HG02759 (cell line): ENCODE measurements around the gene SCARF1.
A peak's percentile ranks its signal among the peaks of the same experiment; 100 is the strongest.

Experiments used
- ATAC-seq: cut with Tn5 transposase; IDR thresholded peaks from one replicate; pipeline ENCODE4 v1.9.1; 2021; ENCODE audit warnings: mild to moderate bottlenecking, moderate library complexity; ENCODE audit not compliant: unreplicated experiment

The SCARF1 gene

GRCh38 chr17:1648963-1649843, 3.7 kb upstream of the SCARF1 start:
- peak; percentile 63 for ATAC-seq

GRCh38 chr17:1648173-1648962, 2.8 kb upstream of the SCARF1 start:
- ATAC-seq, result peak; percentile 0

- ATAC-seq, result no peak
Observed at GRCh38 chr17:1647802-1648171, 2.3 kb upstream of the SCARF1 start.

- no peak for ATAC-seq
Observed at GRCh38 chr17:1646199-1646875, 805 bp upstream of the SCARF1 start.

- no peak for ATAC-seq
Observed at GRCh38 chr17:1644493-1645206, 882 bp downstream of the SCARF1 start.

- peak; percentile 1 for ATAC-seq
Observed at GRCh38 chr17:1643999-1644492, 1.5 kb downstream of the SCARF1 start.

GRCh38 chr17:1643293-1643998, 2.1 kb downstream of the SCARF1 start:
- ATAC-seq, result peak; percentile 32

GRCh38 chr17:1641065-1641403, 4.5 kb downstream of the SCARF1 start:
- no peak for ATAC-seq

GRCh38 chr17:1640329-1641064, 5.0 kb downstream of the SCARF1 start:
- no peak for ATAC-seq

- no peak for ATAC-seq
Observed at GRCh38 chr17:1639549-1640180, 5.9 kb downstream of the SCARF1 start.

GRCh38 chr17:1638624-1639300, 6.8 kb downstream of the SCARF1 start:
- no peak for ATAC-seq

GRCh38 chr17:1638171-1638590, 7.4 kb downstream of the SCARF1 start:
- ATAC-seq, result no peak

GRCh38 chr17:1636732-1637285, 8.7 kb downstream of the SCARF1 start:
- ATAC-seq, result no peak

- ATAC-seq, result no peak
Observed at GRCh38 chr17:1635675-1636465, 9.7 kb downstream of the SCARF1 start.

GRCh38 chr17:1634841-1635650, 10.5 kb downstream of the SCARF1 start:
- no peak for ATAC-seq

GRCh38 chr17:1630662-1631061, 14.9 kb downstream of the SCARF1 start:
- no peak for ATAC-seq
